Fibroblast of pulmonary artery (primary cell): Measurements from ENCODE around the gene AMPD1.

Source experiments
- DNase-seq: peaks from one replicate; pipeline ENCODE4 v3.0.0-alpha.2; 2010; ENCODE audit warnings: low read depth
- H3K4me3 ChIP-seq: replicated peaks from 2 replicates; pipeline ENCODE4 v1.5.1; 2011; ENCODE audit warnings: low read depth, mild to moderate bottlenecking, control low read depth, low read length, moderate library complexity
- TF ChIP-seq, protein P1 (sequence below): IDR thresholded peaks from 2 replicates; pipeline ENCODE4 v1.5.1; 2011; ENCODE audit warnings: mild to moderate bottlenecking, control low read depth, low read length, inconsistent platforms; ENCODE audit errors: missing control alignments

The AMPD1 gene

DNA sequence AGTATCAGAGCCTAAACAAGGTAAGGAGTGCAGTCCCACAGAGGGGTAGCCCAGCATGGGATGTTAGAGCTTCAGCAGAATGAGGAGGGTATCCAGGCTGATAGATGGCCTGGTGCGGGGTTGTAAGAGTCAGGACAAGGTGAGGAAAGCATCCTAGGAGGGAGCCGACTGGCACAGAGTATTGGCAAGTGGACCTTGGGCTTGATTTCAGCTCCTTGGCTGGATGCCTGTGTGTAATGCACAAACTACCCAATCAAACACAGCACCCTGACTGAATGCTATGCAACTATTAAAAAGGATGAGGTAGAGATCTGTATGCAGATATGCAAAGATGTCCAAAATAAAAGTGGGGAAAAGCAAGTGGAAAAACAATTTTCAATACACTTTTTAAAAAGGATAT, 43.5 kb downstream of the AMPD1 start:
- TF ChIP-seq, protein P1, sequence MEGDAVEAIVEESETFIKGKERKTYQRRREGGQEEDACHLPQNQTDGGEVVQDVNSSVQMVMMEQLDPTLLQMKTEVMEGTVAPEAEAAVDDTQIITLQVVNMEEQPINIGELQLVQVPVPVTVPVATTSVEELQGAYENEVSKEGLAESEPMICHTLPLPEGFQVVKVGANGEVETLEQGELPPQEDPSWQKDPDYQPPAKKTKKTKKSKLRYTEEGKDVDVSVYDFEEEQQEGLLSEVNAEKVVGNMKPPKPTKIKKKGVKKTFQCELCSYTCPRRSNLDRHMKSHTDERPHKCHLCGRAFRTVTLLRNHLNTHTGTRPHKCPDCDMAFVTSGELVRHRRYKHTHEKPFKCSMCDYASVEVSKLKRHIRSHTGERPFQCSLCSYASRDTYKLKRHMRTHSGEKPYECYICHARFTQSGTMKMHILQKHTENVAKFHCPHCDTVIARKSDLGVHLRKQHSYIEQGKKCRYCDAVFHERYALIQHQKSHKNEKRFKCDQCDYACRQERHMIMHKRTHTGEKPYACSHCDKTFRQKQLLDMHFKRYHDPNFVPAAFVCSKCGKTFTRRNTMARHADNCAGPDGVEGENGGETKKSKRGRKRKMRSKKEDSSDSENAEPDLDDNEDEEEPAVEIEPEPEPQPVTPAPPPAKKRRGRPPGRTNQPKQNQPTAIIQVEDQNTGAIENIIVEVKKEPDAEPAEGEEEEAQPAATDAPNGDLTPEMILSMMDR = no peak
- DNase-seq = no peak

DNA sequence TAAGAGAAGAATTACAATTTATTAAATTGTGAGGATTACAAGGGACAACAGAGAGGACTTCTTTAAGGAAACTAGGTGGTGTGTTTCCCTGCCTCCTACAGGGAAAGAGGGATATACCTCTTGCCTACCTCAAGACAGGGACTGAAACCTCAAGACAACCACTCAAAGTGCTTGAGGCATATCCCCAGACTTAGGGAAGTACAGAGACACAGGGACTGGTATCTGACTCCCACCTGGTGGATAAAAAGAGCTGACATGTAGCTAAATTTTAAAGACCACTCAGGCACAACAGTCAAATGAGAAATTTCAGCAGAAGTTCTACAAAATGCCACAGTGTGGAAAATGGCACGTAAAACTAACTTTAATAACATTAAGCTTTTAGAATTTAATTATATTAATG, 46.8 kb downstream of the AMPD1 start:
- DNase-seq = no peak
- TF ChIP-seq, protein P1 = no peak
- H3K4me3 ChIP-seq = no peak overlapping the region

More for the DNA sequence above, 43.5 kb downstream of the AMPD1 start:
- H3K4me3 ChIP-seq = no peak overlapping the region

DNA sequence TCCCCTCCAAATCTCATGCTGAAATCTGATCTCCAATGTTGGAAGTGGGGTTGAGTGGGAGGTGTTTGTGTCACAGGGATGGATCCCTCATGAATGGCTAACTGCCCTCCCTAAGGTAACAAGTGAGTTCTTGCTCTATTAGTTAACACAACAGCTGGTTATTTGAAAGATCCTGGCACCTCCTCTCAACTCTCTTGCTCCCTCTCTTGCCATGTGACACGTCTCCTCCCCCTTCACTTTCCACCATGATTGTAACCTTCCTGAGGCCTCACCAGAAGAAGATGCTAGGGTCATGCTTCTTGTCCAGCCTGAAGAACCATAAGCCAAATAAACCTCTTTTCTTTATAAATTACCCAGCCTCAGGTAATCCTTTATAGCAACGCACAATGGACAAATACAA, 54.0 kb downstream of the AMPD1 start:
- TF ChIP-seq, protein P1 = no peak
- DNase-seq = no peak
- no peak overlapping the region for H3K4me3 ChIP-seq

DNA sequence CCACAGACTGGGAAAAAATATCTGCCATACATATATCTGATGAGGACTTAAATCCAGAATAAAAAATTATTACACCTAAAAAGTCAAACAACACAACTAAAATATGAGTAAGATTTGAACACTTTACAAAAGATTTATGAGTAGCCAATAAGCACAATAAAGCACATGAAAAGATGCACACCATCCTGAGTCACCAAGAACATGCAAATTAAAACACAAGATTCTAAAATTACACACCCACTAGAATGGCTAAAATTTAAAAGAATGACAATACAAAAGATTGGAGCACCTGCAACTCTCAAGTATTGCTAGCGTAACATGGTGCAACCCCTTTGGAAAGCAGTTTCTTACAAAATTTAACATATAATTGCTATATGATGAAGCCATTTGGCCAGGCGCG, 56.4 kb downstream of the AMPD1 start:
- TF ChIP-seq, protein P1 = no peak
- H3K4me3 ChIP-seq = no peak overlapping the region
- DNase-seq = no peak

DNA sequence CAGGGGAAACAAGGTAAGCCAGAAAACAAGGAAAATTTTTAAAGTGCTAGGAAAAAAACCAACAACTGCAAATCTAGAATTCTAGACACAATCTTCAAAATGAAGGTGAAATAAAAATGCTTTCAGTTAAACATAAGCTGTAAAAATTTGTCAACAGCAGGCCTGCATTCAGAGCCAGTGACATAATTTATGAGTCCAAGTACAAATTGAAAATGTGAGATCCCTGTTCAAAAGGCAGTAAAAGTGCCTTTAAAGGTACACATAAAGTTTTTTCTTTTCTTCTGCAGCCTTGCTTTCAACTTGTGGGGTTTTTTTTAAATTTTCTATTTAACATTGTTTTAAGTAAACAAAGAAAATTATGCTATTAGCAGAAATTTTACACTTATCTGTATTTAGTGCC, 62.9 kb downstream of the AMPD1 start:
- no peak overlapping the region for H3K4me3 ChIP-seq
- TF ChIP-seq, protein P1 = no peak
- DNase-seq = no peak

DNA sequence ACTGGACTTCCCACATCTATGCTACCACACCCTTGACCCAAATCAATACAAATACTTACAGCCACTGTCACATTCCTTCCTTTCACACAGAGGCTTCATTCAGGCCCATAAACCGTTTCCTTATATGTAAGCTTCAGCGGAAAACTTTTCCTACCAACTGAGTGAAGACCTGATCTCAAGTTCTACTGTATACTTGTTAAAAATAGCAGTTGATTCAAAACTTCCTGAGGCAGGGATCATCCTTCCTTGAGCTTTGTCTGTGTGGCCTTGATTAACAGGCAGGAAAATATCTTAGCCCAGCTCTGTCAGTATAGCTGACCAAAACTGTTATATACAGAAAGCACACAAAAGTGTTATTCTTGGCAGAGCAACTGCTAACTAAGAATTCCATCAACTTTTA, 68.2 kb downstream of the AMPD1 start:
- no peak overlapping the region for H3K4me3 ChIP-seq
- TF ChIP-seq, protein P1 = no peak
- no peak for DNase-seq

DNA sequence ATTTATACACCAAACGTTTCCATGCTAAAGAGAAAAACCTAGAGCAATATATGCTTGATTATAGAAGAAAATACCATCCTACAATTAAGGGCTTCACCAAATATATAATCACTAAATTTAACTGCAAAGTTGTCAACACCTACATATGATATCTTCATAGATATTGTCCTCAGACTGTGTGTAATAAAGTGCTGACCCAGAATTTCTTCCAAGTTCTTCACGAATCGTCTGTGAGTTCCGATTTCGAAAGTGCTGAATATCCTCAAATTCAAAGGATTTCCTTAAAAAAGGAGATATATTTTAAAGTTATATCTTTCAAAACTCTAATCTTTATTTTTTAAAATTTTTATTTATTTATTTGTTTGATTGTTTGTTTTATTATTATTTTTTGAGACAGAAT, 72.0 kb downstream of the AMPD1 start:
- TF ChIP-seq, protein P1 = no peak
- H3K4me3 ChIP-seq = no peak overlapping the region
- DNase-seq = no peak
